Measurements from ENCODE around the gene SARS2. TPM values are rescaled to one million over a fixed set of nuclear protein-coding genes. Genes with fewer than 3 reads are reported as not detected.

The SARS2 gene
- total and polyA plus RNA-seq, 4 donors: 15.9 to 19.2 (median 17.1) TPM

DNA sequence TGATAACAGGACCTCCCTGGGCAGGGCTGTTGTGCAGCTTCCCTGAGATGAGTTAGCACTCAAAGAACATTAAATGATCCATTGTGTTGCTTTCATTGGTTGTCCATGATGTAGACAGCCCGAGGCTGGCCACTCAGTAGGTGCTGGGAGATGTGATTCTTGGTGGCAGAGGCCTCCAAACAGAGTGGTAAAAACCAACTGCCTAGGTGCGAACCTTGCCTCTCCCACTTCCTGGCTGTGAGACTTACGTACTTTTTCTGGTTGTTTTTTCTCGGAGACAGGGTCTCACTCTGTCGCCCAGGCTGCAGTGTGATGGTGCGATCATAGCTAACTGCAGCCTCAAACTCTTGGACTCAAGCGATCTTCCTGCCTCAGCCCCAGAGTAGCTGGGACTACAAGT lies 6.2 kb downstream of the SARS2 start:
- no peak overlapping the region for H3K4me3 ChIP-seq (ENCODE audit: low read depth in 1 of 3, low read length in 3 of 3)
- peaks cover 0 to under 1% (median under 1%) of the 10 kb centered on the region in 4 donors for H3K4me1 ChIP-seq (ENCODE audit: control insufficient read depth in 4 of 4, insufficient read depth in 4 of 4, low read length in 3 of 4)
- no peaks in the 10 kb centered on the region for H3K9me3 ChIP-seq (ENCODE audit: control insufficient read depth in 4 of 4, low read length in 3 of 4)
- no peaks in the 10 kb centered on the region for H3K27me3 ChIP-seq (ENCODE audit: control insufficient read depth in 4 of 4, insufficient read depth in 4 of 4, low read length in 3 of 4)
- H3K36me3 ChIP-seq (ENCODE audit: control insufficient read depth in 4 of 4, insufficient read depth in 3 of 4, low read depth in 1 of 4, low read length in 3 of 4): peaks cover 2 to 20% (median 8%) of the 10 kb centered on the region in 4 donors
- 89% methylated on average over 7 of the region's 7 CpGs for WGBS
- DNase-seq (ENCODE audit: low spot score): no peak
- no peak overlapping the region for H3K27ac ChIP-seq (ENCODE audit: low read depth in 1 of 2, low read length in 2 of 2)
- no peak overlapping the region for H3K9ac ChIP-seq (ENCODE audit: low read depth in 1 of 2, low read length in 2 of 2)
- TF ChIP-seq RAD21 (IDR thresholded peaks at IDR 0.05): no peak
- no peak for TF ChIP-seq MAX (IDR thresholded peaks at IDR 0.05)
- no peak for TF ChIP-seq ATF3 (IDR thresholded peaks at IDR 0.05)
- no peak for TF ChIP-seq HNF4G (IDR thresholded peaks at IDR 0.05)
- no peak for TF ChIP-seq SP1 (IDR thresholded peaks at IDR 0.05)
- no peak for TF ChIP-seq TAF1 (conservative IDR thresholded peaks at IDR 0.05)
- no peak for TF ChIP-seq JUND (IDR thresholded peaks at IDR 0.05)
- no peak for TF ChIP-seq HNF4A (conservative IDR thresholded peaks at IDR 0.05)
- TF ChIP-seq RXRA (IDR thresholded peaks at IDR 0.05): no peak

- no peaks in the 10 kb centered on the region for H3K27me3 ChIP-seq (ENCODE audit: control insufficient read depth in 4 of 4, insufficient read depth in 4 of 4, low read length in 3 of 4)
- TF ChIP-seq GABPA (IDR thresholded peaks at IDR 0.05 in 1 of 2, conservative IDR thresholded peaks at IDR 0.05 in 1 of 2) (no peak), HNF4A (conservative IDR thresholded peaks at IDR 0.05) (no peak), YY1 (IDR thresholded peaks at IDR 0.05) (no peak), TAF1 (conservative IDR thresholded peaks at IDR 0.05) (no peak), FOXA1 (IDR thresholded peaks at IDR 0.05) (no peak), ATF3 (IDR thresholded peaks at IDR 0.05) (no peak), HNF4G (IDR thresholded peaks at IDR 0.05) (no peak), JUND (IDR thresholded peaks at IDR 0.05) (no peak), RXRA (IDR thresholded peaks at IDR 0.05) (no peak), RAD21 (IDR thresholded peaks at IDR 0.05) (no peak), MAX (IDR thresholded peaks at IDR 0.05) (no peak)
- TF ChIP-seq, protein P1, sequence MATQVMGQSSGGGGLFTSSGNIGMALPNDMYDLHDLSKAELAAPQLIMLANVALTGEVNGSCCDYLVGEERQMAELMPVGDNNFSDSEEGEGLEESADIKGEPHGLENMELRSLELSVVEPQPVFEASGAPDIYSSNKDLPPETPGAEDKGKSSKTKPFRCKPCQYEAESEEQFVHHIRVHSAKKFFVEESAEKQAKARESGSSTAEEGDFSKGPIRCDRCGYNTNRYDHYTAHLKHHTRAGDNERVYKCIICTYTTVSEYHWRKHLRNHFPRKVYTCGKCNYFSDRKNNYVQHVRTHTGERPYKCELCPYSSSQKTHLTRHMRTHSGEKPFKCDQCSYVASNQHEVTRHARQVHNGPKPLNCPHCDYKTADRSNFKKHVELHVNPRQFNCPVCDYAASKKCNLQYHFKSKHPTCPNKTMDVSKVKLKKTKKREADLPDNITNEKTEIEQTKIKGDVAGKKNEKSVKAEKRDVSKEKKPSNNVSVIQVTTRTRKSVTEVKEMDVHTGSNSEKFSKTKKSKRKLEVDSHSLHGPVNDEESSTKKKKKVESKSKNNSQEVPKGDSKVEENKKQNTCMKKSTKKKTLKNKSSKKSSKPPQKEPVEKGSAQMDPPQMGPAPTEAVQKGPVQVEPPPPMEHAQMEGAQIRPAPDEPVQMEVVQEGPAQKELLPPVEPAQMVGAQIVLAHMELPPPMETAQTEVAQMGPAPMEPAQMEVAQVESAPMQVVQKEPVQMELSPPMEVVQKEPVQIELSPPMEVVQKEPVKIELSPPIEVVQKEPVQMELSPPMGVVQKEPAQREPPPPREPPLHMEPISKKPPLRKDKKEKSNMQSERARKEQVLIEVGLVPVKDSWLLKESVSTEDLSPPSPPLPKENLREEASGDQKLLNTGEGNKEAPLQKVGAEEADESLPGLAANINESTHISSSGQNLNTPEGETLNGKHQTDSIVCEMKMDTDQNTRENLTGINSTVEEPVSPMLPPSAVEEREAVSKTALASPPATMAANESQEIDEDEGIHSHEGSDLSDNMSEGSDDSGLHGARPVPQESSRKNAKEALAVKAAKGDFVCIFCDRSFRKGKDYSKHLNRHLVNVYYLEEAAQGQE (IDR thresholded peaks at IDR 0.05): no peak
- TF ChIP-seq, protein P2, sequence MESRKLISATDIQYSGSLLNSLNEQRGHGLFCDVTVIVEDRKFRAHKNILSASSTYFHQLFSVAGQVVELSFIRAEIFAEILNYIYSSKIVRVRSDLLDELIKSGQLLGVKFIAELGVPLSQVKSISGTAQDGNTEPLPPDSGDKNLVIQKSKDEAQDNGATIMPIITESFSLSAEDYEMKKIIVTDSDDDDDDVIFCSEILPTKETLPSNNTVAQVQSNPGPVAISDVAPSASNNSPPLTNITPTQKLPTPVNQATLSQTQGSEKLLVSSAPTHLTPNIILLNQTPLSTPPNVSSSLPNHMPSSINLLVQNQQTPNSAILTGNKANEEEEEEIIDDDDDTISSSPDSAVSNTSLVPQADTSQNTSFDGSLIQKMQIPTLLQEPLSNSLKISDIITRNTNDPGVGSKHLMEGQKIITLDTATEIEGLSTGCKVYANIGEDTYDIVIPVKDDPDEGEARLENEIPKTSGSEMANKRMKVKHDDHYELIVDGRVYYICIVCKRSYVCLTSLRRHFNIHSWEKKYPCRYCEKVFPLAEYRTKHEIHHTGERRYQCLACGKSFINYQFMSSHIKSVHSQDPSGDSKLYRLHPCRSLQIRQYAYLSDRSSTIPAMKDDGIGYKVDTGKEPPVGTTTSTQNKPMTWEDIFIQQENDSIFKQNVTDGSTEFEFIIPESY (IDR thresholded peaks at IDR 0.05): no peak
- TF ChIP-seq, protein P3, sequence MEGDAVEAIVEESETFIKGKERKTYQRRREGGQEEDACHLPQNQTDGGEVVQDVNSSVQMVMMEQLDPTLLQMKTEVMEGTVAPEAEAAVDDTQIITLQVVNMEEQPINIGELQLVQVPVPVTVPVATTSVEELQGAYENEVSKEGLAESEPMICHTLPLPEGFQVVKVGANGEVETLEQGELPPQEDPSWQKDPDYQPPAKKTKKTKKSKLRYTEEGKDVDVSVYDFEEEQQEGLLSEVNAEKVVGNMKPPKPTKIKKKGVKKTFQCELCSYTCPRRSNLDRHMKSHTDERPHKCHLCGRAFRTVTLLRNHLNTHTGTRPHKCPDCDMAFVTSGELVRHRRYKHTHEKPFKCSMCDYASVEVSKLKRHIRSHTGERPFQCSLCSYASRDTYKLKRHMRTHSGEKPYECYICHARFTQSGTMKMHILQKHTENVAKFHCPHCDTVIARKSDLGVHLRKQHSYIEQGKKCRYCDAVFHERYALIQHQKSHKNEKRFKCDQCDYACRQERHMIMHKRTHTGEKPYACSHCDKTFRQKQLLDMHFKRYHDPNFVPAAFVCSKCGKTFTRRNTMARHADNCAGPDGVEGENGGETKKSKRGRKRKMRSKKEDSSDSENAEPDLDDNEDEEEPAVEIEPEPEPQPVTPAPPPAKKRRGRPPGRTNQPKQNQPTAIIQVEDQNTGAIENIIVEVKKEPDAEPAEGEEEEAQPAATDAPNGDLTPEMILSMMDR (IDR thresholded peaks at IDR 0.05; ENCODE audit: low read depth, low read length, missing input control): no peak
- no peak overlapping the region for H3K4me3 ChIP-seq (ENCODE audit: low read depth in 1 of 3, low read length in 3 of 3)
- peaks cover 2 to 20% (median 8%) of the 10 kb centered on the region in 4 donors for H3K36me3 ChIP-seq (ENCODE audit: control insufficient read depth in 4 of 4, insufficient read depth in 3 of 4, low read depth in 1 of 4, low read length in 3 of 4)
- DNase-seq (ENCODE audit: low spot score): no peak
- no peaks in the 10 kb centered on the region for H3K4me1 ChIP-seq (ENCODE audit: control insufficient read depth in 4 of 4, insufficient read depth in 4 of 4, low read length in 3 of 4)
- no peak overlapping the region for H3K9ac ChIP-seq (ENCODE audit: low read depth in 1 of 2, low read length in 2 of 2)
- 95% methylated on average over 5 of the region's 5 CpGs for WGBS
- no peaks in the 10 kb centered on the region for H3K9me3 ChIP-seq (ENCODE audit: control insufficient read depth in 4 of 4, low read length in 3 of 4)
- H3K27ac ChIP-seq (ENCODE audit: low read depth in 1 of 2, low read length in 2 of 2): no peak overlapping the region
These were observed 8.1 kb downstream of the SARS2 start for GRCh38 chr19:38922482-38922881.
